HEK293 (cell line): ENCODE measurements around the gene PRKCZ.
A peak's percentile ranks its signal among the peaks of the same experiment; 100 is the strongest.

Source experiments
- CTCF ChIA-PET: fragments of 350-600 bp; formaldehyde crosslinking; extraction: SDS; loops from one replicate; lab custom pipeline; 2021; ENCODE audit warnings: antibody characterized with exemption; lab: Yijun Ruan, JAX
- POLR2A ChIA-PET: fragments of 300-600 bp; formaldehyde crosslinking; extraction: SDS; loops from one replicate; lab custom pipeline; 2020; ENCODE audit warnings: antibody characterized with exemption, inconsistent platforms; lab: Yijun Ruan, JAX
- H3K27ac ChIP-seq: fragments of 200-500 bp; sonication (Bioruptor generic); 2 replicates; pipeline ENCODE4 v1.5.1; 2014; ENCODE audit warnings: low read depth, low read length, control low read depth, inconsistent platforms; ENCODE audit errors: extremely low read depth
- H3K36me3 ChIP-seq, 2 experiments: fragments of 200-500 bp in 1 of 2; sonication (Bioruptor generic) in 1 of 2; 1 replicate in 1 of 2; 2 replicates in 1 of 2; pipeline ENCODE4 v1.5.1; 2014 to 2017; ENCODE audit warnings: inconsistent platforms in 2 of 2, low read length in 2 of 2; ENCODE audit not compliant: control insufficient read depth in 2 of 2, insufficient read depth in 1 of 2
- H3K4me1 ChIP-seq: fragments of 200-500 bp; sonication (Bioruptor generic); 2 replicates; pipeline ENCODE4 v1.5.1; 2014; ENCODE audit warnings: mild to moderate bottlenecking, low read length, inconsistent platforms; ENCODE audit not compliant: control insufficient read depth, insufficient read depth
- H3K4me3 ChIP-seq: 2 replicates; pipeline ENCODE4 v1.5.1; 2011; ENCODE audit warnings: low read depth, mild to moderate bottlenecking, control low read depth, low read length, moderate library complexity
- H3K9me3 ChIP-seq: fragments of 200-500 bp; sonication (Bioruptor generic); 2 replicates; pipeline ENCODE4 v1.5.1; 2014; ENCODE audit warnings: low read depth, low read length, inconsistent platforms; ENCODE audit not compliant: control insufficient read depth, insufficient read depth
- GLIS1 ChIP-seq: fragments of 450-650 bp; formaldehyde crosslinking; IDR thresholded peaks from 2 replicates; pipeline ENCODE4 v1.5.1; 2016; ENCODE audit warnings: missing biosample characterization, missing genetic modification characterization
- MEIS1 ChIP-seq: sonication (generic); formaldehyde crosslinking; IDR thresholded peaks from 2 replicates; pipeline ENCODE4 v1.8.1; 2022; ENCODE audit warnings: missing genetic modification reagents, mild to moderate bottlenecking, borderline replicate concordance
- ZFP3 ChIP-seq: fragments of 450-650 bp; formaldehyde crosslinking; IDR thresholded peaks from 2 replicates; pipeline ENCODE4 v1.5.1; 2016; ENCODE audit warnings: low read depth, missing biosample characterization, missing genetic modification characterization
- ZFP37 ChIP-seq: fragments of 450-650 bp; formaldehyde crosslinking; IDR thresholded peaks from 2 replicates; pipeline ENCODE4 v1.5.1; 2016; ENCODE audit warnings: missing biosample characterization, missing genetic modification characterization
- ZNF211 ChIP-seq: fragments of 450-650 bp; formaldehyde crosslinking; IDR thresholded peaks from 2 replicates; pipeline ENCODE4 v1.5.1; 2016; ENCODE audit warnings: low read depth, missing biosample characterization, missing genetic modification characterization
- ZNF624 ChIP-seq: fragments of 450-650 bp; formaldehyde crosslinking; IDR thresholded peaks from 2 replicates; pipeline ENCODE4 v1.5.1; 2017; ENCODE audit warnings: missing biosample characterization, missing genetic modification characterization
- ZNF658 ChIP-seq: fragments of 450-650 bp; formaldehyde crosslinking; IDR thresholded peaks from 2 replicates; pipeline ENCODE4; 2016; ENCODE audit warnings: missing biosample characterization, missing genetic modification characterization
- ZNF664 ChIP-seq: fragments of 450-650 bp; formaldehyde crosslinking; IDR thresholded peaks from 2 replicates; pipeline ENCODE4 v1.5.1; 2016; ENCODE audit warnings: missing biosample characterization, missing genetic modification characterization
- ZNF791 ChIP-seq: fragments of 450-650 bp; formaldehyde crosslinking; IDR thresholded peaks from 2 replicates; pipeline ENCODE4 v1.5.1; 2016; ENCODE audit warnings: missing biosample characterization, missing genetic modification characterization
- ZNF792 ChIP-seq: fragments of 450-650 bp; formaldehyde crosslinking; IDR thresholded peaks from 2 replicates; pipeline ENCODE4 v1.5.1; 2016; ENCODE audit warnings: missing biosample characterization, missing genetic modification characterization
- ZSCAN16 ChIP-seq: fragments of 450-650 bp; formaldehyde crosslinking; IDR thresholded peaks from 2 replicates; pipeline ENCODE4 v1.5.1; 2016; ENCODE audit warnings: missing biosample characterization, missing genetic modification characterization
- TF ChIP-seq, protein P1 (sequence below): fragments of 450-650 bp; formaldehyde crosslinking; IDR thresholded peaks from 2 replicates; pipeline ENCODE4 v1.5.1; 2016; ENCODE audit warnings: missing biosample characterization, missing genetic modification characterization
- TF ChIP-seq, protein P2 (sequence below): fragments of 450-650 bp; formaldehyde crosslinking; IDR thresholded peaks from 2 replicates; pipeline ENCODE4 v1.5.1; 2016; ENCODE audit warnings: missing biosample characterization, missing genetic modification characterization
- TF ChIP-seq, protein P3 (sequence below): fragments of 450-650 bp; formaldehyde crosslinking; IDR thresholded peaks from 2 replicates; pipeline ENCODE4 v1.5.1; 2016; ENCODE audit warnings: missing biosample characterization, missing genetic modification characterization, borderline replicate concordance
- TF ChIP-seq, protein P4 (sequence below): fragments of 450-650 bp; formaldehyde crosslinking; IDR thresholded peaks from 2 replicates; pipeline ENCODE4 v1.5.1; 2016; ENCODE audit warnings: missing biosample characterization, missing genetic modification characterization, borderline replicate concordance

PRKCZ gene

DNA sequence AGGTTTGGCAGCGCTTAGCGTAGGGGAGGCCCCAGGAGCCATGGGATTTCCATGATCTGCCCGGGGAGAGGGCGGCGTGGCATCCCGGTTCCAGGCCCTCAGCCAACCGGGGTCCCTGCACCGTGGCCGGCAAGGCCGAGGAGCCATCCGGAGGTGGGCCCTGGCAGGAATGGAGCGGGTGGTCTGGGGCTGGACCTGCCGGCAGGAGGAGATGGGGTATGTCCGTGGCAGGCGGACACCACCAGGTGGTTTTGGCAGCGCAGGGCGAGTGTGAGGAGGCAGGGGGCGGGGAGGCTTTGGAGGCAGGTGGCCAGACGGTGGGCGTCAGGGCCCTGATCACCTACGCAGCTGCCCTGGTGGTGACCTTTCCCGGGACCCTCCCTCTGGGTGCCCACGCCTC lies 10.3 kb downstream of the PRKCZ start (continued):
- no peak for TF ChIP-seq ZNF658 (tag by site-specific recombination)
- TF ChIP-seq, protein P1, sequence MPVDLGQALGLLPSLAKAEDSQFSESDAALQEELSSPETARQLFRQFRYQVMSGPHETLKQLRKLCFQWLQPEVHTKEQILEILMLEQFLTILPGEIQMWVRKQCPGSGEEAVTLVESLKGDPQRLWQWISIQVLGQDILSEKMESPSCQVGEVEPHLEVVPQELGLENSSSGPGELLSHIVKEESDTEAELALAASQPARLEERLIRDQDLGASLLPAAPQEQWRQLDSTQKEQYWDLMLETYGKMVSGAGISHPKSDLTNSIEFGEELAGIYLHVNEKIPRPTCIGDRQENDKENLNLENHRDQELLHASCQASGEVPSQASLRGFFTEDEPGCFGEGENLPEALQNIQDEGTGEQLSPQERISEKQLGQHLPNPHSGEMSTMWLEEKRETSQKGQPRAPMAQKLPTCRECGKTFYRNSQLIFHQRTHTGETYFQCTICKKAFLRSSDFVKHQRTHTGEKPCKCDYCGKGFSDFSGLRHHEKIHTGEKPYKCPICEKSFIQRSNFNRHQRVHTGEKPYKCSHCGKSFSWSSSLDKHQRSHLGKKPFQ, result no peak
- TF ChIP-seq, all 188 proteins: peak for 0

DNA sequence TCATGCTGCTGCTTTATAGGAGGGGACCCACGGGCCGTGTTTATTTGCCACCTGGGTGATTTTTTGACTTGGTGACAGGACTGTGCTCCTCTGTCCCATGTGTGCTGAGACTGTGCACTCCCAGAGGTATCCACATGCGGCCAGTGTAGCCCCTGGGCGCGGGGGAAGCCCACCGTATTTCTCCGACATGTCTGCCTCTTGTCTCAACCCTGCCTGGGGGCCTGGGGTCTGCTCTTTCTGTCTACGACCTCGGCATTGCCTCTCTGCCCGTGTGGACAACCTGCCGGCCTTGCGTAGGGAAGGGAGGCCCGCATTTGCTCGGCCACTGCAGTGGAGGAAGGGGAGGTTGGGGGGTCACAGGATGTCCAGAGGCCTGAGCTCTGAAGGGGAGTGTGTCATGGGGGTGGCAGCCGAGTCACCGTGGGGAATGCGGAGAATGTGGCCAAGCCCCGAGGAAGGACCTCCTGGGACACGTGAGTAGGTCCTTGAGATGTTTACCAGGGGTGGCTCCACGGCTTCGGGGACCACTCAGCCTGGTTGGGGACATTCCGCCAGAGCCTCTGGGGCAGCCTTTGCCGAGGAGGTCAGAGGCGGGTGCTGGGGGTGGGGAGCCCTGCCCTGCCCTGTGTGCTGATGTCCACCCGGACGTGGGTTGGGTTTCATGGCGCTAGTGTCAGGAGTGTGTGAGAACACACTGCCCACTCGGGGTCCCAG lies 11.0 kb downstream of the PRKCZ start:
- TF ChIP-seq ZNF791 (tag by site-specific recombination) (no peak), ZNF664 (no peak), ZSCAN16 (no peak), GLIS1 (peak; percentile 34), ZFP3 (tag by site-specific recombination) (no peak), ZNF624 (tag by site-specific recombination) (no peak)
- TF ChIP-seq, protein P2, sequence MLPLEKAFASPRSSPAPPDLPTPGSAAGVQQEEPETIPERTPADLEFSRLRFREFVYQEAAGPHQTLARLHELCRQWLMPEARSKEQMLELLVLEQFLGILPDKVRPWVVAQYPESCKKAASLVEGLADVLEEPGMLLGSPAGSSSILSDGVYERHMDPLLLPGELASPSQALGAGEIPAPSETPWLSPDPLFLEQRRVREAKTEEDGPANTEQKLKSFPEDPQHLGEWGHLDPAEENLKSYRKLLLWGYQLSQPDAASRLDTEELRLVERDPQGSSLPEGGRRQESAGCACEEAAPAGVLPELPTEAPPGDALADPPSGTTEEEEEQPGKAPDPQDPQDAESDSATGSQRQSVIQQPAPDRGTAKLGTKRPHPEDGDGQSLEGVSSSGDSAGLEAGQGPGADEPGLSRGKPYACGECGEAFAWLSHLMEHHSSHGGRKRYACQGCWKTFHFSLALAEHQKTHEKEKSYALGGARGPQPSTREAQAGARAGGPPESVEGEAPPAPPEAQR (tag by site-specific recombination), result no peak
- ChIA-PET POLR2A (no interaction called here), CTCF (interaction anchor here (0.6 kb wide), 1 partner anchor 71 kb away, joined by 4 read pairs; no protein-coding TSS in a partner anchor)
- H3K9me3 ChIP-seq, result no peaks in the 10 kb centered on the region
- no peaks in the 10 kb centered on the region for H3K4me1 ChIP-seq
- H3K27ac ChIP-seq, result no peak overlapping the region
- H3K36me3 ChIP-seq, result peaks cover 12 to 76% of the 10 kb centered on the region in 2 experiments; a peak in 2 of 3 replicates
- H3K4me3 ChIP-seq, result no peak overlapping the region

DNA sequence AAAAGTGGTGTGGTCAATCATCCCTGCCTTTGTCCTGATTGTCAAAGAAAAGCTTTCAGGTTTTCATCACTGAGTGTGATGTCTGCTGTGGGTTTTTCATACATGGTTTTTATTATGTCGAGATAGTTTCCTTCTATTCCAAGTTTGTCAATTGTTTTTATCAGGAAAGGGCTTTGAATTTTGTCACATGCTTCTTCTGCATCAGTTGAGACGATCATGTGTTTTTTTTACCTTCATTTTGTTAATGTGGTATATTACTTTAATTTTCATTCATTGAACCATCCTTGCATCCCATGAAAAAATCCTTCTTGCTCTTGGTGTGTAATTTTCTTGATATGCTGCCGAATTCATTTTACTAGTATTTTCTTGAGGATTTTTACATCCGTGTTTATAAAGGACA lies 15.5 kb downstream of the PRKCZ start:
- CTCF ChIA-PET, result no interaction called here
- H3K4me3 ChIP-seq, result no peak overlapping the region
- H3K36me3 ChIP-seq, result peaks cover 4 to 60% of the 10 kb centered on the region in 2 experiments; a peak in 2 of 3 replicates
- POLR2A ChIA-PET, result no interaction called here
- no peaks in the 10 kb centered on the region for H3K9me3 ChIP-seq
- TF ChIP-seq ZNF211 (tag by site-specific recombination) (peak; percentile 66; the same call in 1 of the 2 replicates), ZNF792 (no peak)
- H3K4me1 ChIP-seq, result no peaks in the 10 kb centered on the region
- no peak overlapping the region for H3K27ac ChIP-seq

DNA sequence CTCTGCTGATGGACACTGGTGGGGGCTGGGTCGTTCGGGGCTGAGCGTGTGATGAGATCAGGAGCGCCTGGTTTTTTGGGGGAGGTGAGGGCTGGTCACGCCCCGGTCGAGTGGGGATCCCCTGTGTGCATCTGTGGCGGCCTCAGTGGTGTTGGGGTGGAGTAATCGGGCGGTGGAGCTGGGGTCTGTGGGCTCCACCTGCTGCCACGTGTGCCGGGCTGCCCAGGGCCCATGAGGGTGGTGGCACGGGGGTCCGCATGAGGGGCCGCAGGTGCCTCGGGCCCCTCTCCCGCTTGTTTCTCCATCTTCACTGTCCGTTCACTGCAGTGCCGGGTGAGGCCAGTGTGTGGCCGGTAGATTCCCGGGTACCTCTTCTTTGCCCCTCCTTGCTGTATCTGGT lies 17.2 kb downstream of the PRKCZ start:
- CTCF ChIA-PET, result no interaction called here
- Histone ChIP-seq H3K4me1 (no peaks in the 10 kb centered on the region), H3K27ac (no peak overlapping the region), H3K4me3 (no peak overlapping the region)
- TF ChIP-seq, protein P3, sequence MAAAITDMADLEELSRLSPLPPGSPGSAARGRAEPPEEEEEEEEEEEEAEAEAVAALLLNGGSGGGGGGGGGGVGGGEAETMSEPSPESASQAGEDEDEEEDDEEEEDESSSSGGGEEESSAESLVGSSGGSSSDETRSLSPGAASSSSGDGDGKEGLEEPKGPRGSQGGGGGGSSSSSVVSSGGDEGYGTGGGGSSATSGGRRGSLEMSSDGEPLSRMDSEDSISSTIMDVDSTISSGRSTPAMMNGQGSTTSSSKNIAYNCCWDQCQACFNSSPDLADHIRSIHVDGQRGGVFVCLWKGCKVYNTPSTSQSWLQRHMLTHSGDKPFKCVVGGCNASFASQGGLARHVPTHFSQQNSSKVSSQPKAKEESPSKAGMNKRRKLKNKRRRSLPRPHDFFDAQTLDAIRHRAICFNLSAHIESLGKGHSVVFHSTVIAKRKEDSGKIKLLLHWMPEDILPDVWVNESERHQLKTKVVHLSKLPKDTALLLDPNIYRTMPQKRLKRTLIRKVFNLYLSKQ (tag by site-specific recombination), result no peak
- TF ChIP-seq MEIS1 (CRISPR knock-in tag), result no peak
- no peak for TF ChIP-seq ZFP37 (tag by site-specific recombination)
- TF ChIP-seq, protein P4, sequence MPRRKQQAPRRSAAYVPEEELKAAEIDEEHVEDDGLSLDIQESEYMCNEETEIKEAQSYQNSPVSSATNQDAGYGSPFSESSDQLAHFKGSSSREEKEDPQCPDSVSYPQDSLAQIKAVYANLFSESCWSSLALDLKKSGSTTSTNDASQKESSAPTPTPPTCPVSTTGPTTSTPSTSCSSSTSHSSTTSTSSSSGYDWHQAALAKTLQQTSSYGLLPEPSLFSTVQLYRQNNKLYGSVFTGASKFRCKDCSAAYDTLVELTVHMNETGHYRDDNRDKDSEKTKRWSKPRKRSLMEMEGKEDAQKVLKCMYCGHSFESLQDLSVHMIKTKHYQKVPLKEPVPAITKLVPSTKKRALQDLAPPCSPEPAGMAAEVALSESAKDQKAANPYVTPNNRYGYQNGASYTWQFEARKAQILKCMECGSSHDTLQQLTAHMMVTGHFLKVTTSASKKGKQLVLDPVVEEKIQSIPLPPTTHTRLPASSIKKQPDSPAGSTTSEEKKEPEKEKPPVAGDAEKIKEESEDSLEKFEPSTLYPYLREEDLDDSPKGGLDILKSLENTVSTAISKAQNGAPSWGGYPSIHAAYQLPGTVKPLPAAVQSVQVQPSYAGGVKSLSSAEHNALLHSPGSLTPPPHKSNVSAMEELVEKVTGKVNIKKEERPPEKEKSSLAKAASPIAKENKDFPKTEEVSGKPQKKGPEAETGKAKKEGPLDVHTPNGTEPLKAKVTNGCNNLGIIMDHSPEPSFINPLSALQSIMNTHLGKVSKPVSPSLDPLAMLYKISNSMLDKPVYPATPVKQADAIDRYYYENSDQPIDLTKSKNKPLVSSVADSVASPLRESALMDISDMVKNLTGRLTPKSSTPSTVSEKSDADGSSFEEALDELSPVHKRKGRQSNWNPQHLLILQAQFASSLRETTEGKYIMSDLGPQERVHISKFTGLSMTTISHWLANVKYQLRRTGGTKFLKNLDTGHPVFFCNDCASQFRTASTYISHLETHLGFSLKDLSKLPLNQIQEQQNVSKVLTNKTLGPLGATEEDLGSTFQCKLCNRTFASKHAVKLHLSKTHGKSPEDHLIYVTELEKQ (tag by site-specific recombination), result no peak
- TF ChIP-seq, all 188 proteins: peak for 0
- Histone ChIP-seq H3K9me3 (no peaks in the 10 kb centered on the region), H3K36me3 (peaks cover 1 to 43% of the 10 kb centered on the region in 2 experiments; a peak in 2 of 3 replicates)
- POLR2A ChIA-PET, result no interaction called here
